Left colon (tissue), 2 donors: ENCODE measurements around the gene HEMGN. TPM values are rescaled to one million over a fixed set of nuclear protein-coding genes. Genes with fewer than 3 reads are reported as not detected.
"Not testable (repeated sequence)": the region's sequence is repeated elsewhere in the genome, so short reads cannot be mapped to it uniquely, and the experiment has no call there.

Experiments used
- ATAC-seq: fragments of 200-7000 bp; cut with Tn5 transposase; one replicate; pipeline ENCODE4 v1.9.1; 2020; ENCODE audit warnings: mild to moderate bottlenecking, moderate library complexity
- DNase-seq, 2 donors: peaks; one replicate each; pipeline ENCODE4 v3.0.0-alpha.2; 2020
- intact Hi-C, 2 donors: fragments of 100-400 bp; cut with DNase I in 1 of 2; cut with micrococcal nuclease in 1 of 2; formaldehyde crosslinking; loops; one replicate each; pipeline versions ENCODE4 v1.11.2 to v1.14.0; 2022; cut with DNase I, micrococcal nuclease
- total RNA-seq, 2 donors: library from RNA; stranded (reverse); fragmentation: NEBNext Ultra II Directional; extraction: Animal tissue kit (Norgen Biotek cat#: 25700); gene quantifications; one replicate each; pipeline ENCODE4 v1.2.1, GENCODE V29; 2021
- donor health status: DM: no; HTN: no; CAD: no.
- donor health status: DM: yes; HTN: yes; CAD: no.

HEMGN gene
- total RNA-seq, 2 donors from 2014 or later, result not detected

DNA sequence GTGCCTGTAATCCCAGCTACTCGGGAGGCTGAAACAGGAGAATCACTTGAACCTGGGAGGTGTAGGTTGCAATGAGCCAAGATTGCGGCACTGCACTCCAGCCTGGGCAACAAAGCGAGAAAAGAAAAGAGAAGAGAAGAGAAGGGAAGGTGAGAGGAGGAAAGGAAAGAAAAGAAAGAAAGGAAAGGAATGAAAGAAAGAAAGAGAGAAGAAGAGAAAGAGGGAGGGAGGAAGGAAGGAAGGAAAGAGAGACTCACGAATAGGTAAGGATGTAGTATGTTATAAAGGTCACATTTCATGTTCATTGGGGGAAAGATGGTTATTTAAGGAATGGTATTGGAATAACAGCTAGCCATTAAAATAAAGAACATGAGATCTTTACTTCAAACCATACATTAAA is 34.8 kb upstream of the HEMGN start:
- ATAC-seq (no peak), DNase-seq (no peak)
- intact Hi-C loops, result no loop called here

DNA sequence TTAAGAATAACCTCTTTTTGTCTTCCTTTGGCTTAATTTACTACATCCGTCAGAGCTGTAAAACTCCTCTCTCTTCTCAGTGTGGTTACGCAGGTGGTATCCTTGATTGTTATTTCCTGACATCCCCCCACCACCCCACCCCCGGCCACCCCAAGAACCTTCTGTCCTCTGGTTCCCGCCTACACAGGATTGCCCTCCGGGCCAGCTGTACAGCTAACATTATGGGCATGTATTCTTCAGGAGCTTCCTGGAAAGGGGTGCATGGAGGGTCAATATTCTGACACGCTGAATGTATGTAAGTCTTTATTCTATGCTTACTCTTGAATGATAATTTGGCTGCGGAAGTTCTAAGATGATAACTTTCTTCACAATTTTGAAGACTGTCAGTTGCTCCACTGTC is 32.2 kb upstream of the HEMGN start:
- no peak for ATAC-seq
- DNase-seq, result no peak
- intact Hi-C loops, result no loop called here

GRCh38 chr9:97969014-97969413 is 31.0 kb upstream of the HEMGN start:
- intact Hi-C loops, result no loop called here
- ATAC-seq (no peak), DNase-seq (no peak)

GRCh38 chr9:97966493-97966892 is 28.5 kb upstream of the HEMGN start:
- DNase-seq (no peak), ATAC-seq (no peak)
- intact Hi-C loops, result no loop called here

GRCh38 chr9:97964901-97965300 is 26.9 kb upstream of the HEMGN start:
- no peak for ATAC-seq
- DNase-seq, result no peak
- intact Hi-C loops, result no loop called here

DNA sequence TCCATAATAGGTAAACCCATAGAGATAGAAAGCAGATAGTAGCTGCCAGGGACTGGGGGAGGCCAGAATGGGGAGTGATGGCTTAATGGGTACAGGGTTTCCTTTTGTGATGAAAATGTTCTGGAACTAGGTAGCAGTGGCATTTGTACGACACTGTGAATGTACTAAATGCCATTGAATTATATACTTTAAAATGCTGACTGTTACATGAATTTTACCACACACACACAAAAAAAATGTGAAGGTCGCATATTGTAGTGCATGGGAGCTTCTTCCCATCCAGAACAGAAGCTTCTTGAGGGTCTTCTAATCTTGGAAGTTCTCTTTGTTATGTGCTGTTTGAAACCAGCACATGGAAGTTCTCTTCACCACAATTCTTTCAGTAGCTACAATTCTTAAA is 25.3 kb upstream of the HEMGN start:
- DNase-seq, result no peak
- intact Hi-C loops, result no loop called here
- ATAC-seq, result no peak

DNA sequence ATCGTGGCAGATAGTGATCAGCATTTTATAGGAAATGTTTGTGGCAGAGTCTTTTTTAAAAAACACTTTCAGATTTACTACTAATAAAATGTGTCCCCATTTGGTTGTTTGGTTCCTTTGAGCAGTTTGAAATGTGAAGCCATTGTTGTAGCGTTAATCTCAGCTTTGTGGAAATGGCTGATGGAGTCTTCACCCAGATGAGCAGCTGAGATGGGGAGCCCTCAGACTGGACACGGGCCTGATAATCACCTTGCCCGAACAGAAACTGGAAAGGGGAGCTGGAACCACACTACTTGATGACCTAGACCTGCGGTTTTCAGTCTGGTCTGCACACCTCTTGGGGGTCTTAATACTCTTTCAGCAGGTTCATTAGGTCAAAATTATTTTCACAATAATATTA is 24.6 kb upstream of the HEMGN start:
- ATAC-seq (no peak), DNase-seq (no peak)
- intact Hi-C loops, result no loop called here

DNA sequence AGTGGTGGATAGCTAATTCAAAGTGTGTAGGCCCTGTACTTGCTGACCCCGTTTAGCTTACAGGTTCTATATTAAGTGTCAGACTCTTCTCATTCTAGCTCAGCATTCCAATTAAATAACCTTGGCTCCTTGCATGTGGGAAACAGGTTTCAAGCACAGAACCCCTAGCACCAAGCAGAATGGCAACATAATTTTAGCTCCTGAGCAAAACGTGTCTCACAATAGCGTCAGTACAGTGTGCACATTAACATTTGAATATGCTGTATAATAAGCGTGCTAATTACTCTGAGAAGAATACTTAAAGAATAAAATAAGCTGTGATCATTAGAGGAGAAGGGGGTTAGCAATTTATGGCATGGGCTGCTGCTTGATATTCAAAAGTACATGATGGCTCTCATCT is 24.2 kb upstream of the HEMGN start:
- ATAC-seq (no peak), DNase-seq (no peak)
- intact Hi-C loops, result no loop called here

DNA sequence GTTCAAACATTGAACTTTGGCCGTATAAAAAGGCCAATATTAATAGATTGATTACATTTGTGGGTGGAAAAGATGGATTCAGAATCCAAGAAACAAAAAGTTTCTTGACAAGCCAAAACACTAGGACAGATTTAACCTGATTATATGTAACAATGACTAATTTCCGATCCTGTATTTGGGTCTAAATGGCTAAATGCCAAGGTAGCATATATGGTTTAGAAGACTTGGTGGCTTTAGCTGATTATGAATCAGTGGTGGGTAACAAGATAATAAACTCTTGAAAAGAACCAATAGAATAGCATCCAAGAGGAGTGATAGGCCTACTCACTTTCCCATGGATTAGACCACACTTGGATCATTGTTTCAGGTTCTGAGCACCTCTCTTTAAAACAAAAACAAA is 23.4 kb upstream of the HEMGN start:
- no peak for ATAC-seq
- DNase-seq, result no peak
- intact Hi-C loops, result no loop called here

DNA sequence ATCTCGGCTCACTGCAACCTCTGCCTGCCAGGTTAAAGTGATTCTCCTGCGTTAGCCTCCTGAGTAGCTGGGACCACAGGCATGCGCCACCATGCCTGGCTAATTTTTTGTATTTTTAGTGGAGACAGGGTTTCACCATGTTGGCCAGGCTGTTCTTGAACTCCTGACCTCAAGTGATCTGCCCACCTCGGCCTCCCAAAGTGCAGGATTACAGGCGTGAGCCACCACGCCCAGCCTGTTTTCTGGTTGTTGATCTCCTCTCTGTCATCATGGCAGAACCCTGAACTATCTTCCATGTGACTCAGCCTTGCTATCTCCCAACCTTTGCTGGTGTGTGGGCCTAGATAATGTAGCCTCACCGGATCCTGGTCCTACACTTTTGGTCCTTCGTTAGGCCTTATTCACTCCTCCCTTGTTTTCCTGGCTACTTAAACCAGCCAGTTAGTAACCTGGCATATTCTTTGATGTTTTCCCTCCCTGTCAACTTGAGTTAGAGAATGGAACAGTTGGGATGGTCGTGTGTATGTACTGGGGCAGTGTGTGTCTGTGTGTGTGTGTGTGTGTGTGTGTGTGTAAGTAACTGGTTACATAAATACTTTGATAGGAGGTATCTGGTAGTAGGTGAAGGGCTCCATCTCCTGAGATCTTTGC is 22.8 kb upstream of the HEMGN start:
- ATAC-seq, intact Hi-C loops, DNase-seq: not testable (repeated sequence)

GRCh38 chr9:97959585-97959984 is 21.6 kb upstream of the HEMGN start:
- DNase-seq (no peak), ATAC-seq (no peak)
- intact Hi-C loops, result no loop called here

- DNase-seq (no peak), ATAC-seq (no peak)
- intact Hi-C loops, result no loop called here
Measured at GRCh38 chr9:97958812-97959511, 21.0 kb upstream of the HEMGN start.

- intact Hi-C loops, result no loop called here
- ATAC-seq, result no peak
- no peak for DNase-seq
Measured at GRCh38 chr9:97956331-97956730, 18.4 kb upstream of the HEMGN start.

- DNase-seq, result peak; percentile 27 to 31
- intact Hi-C loops, result no loop called here
- peak; percentile 82 for ATAC-seq
Measured at GRCh38 chr9:97954550-97954989, 16.6 kb upstream of the HEMGN start.

DNA sequence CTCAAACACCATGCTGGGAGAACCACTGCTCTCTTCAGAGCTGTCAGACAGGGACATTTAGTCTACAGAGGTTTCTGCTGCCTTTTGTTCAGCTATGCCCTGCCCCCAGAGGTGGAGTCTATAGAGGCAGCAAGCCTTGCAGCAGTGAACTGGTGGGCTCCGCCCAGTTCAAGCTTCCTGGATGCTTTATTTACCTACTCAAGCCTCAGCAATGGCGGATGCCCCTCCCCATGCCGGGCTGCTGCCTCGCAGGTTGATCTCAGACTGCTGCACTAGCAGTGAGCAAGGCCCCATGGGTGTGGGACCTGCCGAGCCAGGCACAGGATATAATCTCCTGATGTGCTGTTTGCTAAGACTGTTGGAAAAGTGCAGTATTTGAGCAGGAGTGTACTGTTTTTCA is 12.9 kb upstream of the HEMGN start:
- ATAC-seq, intact Hi-C loops: not testable (repeated sequence)
- DNase-seq, result peak; percentile 11 to 28

DNA sequence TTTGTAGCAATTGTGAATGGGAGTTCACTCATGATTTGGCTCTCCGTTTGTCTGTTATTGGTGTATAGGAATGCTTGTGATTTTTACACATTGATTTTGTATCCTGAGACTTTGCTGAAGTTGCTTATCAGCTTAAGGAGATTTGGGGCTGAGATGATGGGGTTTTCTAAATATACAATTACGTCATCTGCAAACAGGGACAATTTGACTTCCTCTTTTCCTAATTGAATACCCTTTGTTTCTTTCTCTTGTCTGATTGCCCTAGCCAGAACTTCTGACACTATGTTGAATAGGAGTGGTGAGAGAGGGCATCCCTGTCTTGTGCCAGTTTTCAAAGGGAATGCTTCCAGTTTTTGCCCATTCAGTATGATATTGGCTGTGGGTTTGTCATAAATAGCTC is 9.1 kb upstream of the HEMGN start:
- ATAC-seq, intact Hi-C loops, DNase-seq: not testable (repeated sequence)

DNA sequence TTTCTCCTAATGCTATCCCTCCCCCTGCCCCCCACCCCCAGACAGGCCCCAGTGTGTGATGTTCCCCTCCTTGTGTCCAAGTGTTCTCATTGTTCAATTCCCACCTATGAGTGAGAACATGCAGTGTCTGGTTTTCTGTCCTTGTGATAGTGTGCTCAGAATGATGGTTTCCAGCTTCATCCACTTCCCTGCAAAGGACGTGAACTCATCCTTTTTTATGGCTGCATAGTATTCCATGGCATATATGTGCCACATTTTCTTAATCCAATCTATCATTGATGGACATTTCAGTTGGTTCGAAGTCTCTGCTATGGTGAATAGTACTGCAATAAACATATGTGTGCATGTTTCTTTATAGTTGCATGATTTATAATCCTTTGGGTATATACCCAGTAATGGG is 7.5 kb upstream of the HEMGN start:
- intact Hi-C loops, DNase-seq, ATAC-seq: not testable (repeated sequence)

- no peak for ATAC-seq
- intact Hi-C loops, result no loop called here
Measured at GRCh38 chr9:97944612-97945011, 6.6 kb upstream of the HEMGN start.

GRCh38 chr9:97943308-97943855 is 5.4 kb upstream of the HEMGN start:
- intact Hi-C loops, result no loop called here
- ATAC-seq, result no peak
- DNase-seq, result no peak

More at GRCh38 chr9:97944612-97945011, 6.6 kb upstream of the HEMGN start:
- no peak for DNase-seq

- no peak for DNase-seq
- intact Hi-C loops, result no loop called here
Measured at GRCh38 chr9:97941323-97941722, 3.4 kb upstream of the HEMGN start.

More at GRCh38 chr9:97941323-97941722, 3.4 kb upstream of the HEMGN start:
- no peak for ATAC-seq
